GM12878 (cell line): Measurements from ENCODE around the gene CWC27. TPM values are rescaled to one million over a fixed set of nuclear protein-coding genes. Genes with fewer than 3 reads are reported as not detected.

ENCODE experiments used
- ATAC-seq: fragments of 200-7000 bp; cut with Tn5 transposase; 3 replicates; pipeline ENCODE4 v1.9.1; 2020; ENCODE audit warnings: mild to moderate bottlenecking, moderate library complexity
- BruUV-seq: library from RNA; stranded (reverse); fragments of 400-500 nt; replicated peaks from 2 replicates; lab custom pipeline; 2021; lab: Mats Ljungman, UMichigan
- CTCF ChIA-PET: fragments of 300-600 bp; sonication (Branson Sonifier 250); formaldehyde crosslinking; extraction: SDS; loops from one replicate; lab custom pipeline; 2021; ENCODE audit warnings: inconsistent platforms; lab: Yijun Ruan, JAX
- POLR2A ChIA-PET: fragments of 350-600 bp; formaldehyde crosslinking; extraction: SDS; loops from one replicate; lab custom pipeline; 2021; ENCODE audit warnings: inconsistent platforms; lab: Charles Lee
- RAD21 ChIA-PET: fragments of 300-600 bp; sonication (Branson Sonifier 250); formaldehyde crosslinking; loops from one replicate; lab custom pipeline; 2023; ENCODE audit warnings: antibody characterized with exemption; ENCODE audit not compliant: unreplicated experiment; lab: Charles Lee
- SMC1A ChIA-PET: fragments of 300-600 bp; sonication (Branson Sonifier 250); formaldehyde crosslinking; loops from one replicate; lab custom pipeline; 2023; ENCODE audit not compliant: unreplicated experiment, uncharacterized antibody; lab: Charles Lee
- DNase-seq: peaks from one replicate; pipeline ENCODE4 v3.0.0-alpha.2; 2011; ENCODE audit warnings: low read depth, low spot score
- FAIRE-seq: peaks from 3 replicates; lab custom pipeline; 2011; peaks lifted over from hg19 to GRCh38; lab: Jason Lieb, UNC
- H2AFZ ChIP-seq: 2 replicates; pipeline ENCODE4 v1.6.0; 2011; ENCODE audit warnings: low read depth, low read length, control low read depth; ENCODE audit not compliant: control insufficient read depth
- H3K27ac ChIP-seq: 2 replicates; pipeline ENCODE4 v1.5.1; 2011; ENCODE audit warnings: control low read depth; ENCODE audit not compliant: control insufficient read depth, insufficient read depth
- H3K27me3 ChIP-seq, 2 experiments: replicated peaks in 1 of 2; 2 replicates each; pipeline versions ENCODE4 v1.6.0 to v1.6.1; 2011; ENCODE audit warnings: low read length in 1 of 2; ENCODE audit not compliant: control insufficient read depth in 2 of 2, insufficient read depth in 2 of 2
- H3K36me3 ChIP-seq, 2 experiments: 2 replicates each; pipeline ENCODE4 v1.5.1; 2011; ENCODE audit warnings: low read length in 1 of 2; ENCODE audit not compliant: control insufficient read depth in 2 of 2, insufficient read depth in 2 of 2
- H3K4me1 ChIP-seq: 2 replicates; pipeline ENCODE4 v1.6.1; 2011; ENCODE audit warnings: mild to moderate bottlenecking, low read length, moderate library complexity, mixed read lengths; ENCODE audit not compliant: control insufficient read depth, insufficient read depth
- H3K4me2 ChIP-seq: 2 replicates; pipeline ENCODE4 v1.6.0; 2011; ENCODE audit warnings: control low read depth; ENCODE audit not compliant: control insufficient read depth, insufficient read depth
- H3K4me3 ChIP-seq: fragments of 200-600 bp; sonication (generic); 2 replicates; pipeline ENCODE4 v1.5.1; 2016
- H3K79me2 ChIP-seq: 2 replicates; pipeline ENCODE4 v1.6.0; 2011; ENCODE audit warnings: low read length; ENCODE audit not compliant: control insufficient read depth, insufficient read depth
- H3K9ac ChIP-seq: 2 replicates; pipeline ENCODE4 v1.8.0; 2011; ENCODE audit warnings: low read length, control low read depth, mixed read lengths; ENCODE audit not compliant: control insufficient read depth, insufficient read depth
- H3K9me3 ChIP-seq: replicated peaks from 3 replicates; pipeline ENCODE4 v1.5.1; 2011; ENCODE audit warnings: mild to moderate bottlenecking, low read length; ENCODE audit not compliant: control insufficient read depth, insufficient read depth
- H4K20me1 ChIP-seq: 2 replicates; pipeline ENCODE4 v1.6.0; 2011; ENCODE audit not compliant: control insufficient read depth, insufficient read depth
- EED ChIP-seq: sonication (generic); IDR thresholded peaks from 2 replicates; pipeline ENCODE4 v1.6.1; 2016; ENCODE audit warnings: antibody characterized with exemption, low read depth
- LARP7 ChIP-seq: fragments of 450-650 bp; IDR thresholded peaks from 2 replicates; pipeline ENCODE4 v1.6.1; 2017; ENCODE audit warnings: mild to moderate bottlenecking
- MEF2A ChIP-seq: IDR thresholded peaks from 2 replicates; pipeline ENCODE4 v1.6.1; 2011; ENCODE audit warnings: low read depth, mild to moderate bottlenecking, low read length, moderate library complexity; ENCODE audit not compliant: insufficient read depth
- NR2C1 ChIP-seq: fragments of 450-650 bp; IDR thresholded peaks from 2 replicates; pipeline ENCODE4 v1.6.1; 2017; ENCODE audit warnings: antibody characterized with exemption, mild to moderate bottlenecking, moderate library complexity
- POU2F2 ChIP-seq: IDR thresholded peaks from 3 replicates; pipeline ENCODE4 v1.6.1; 2011; ENCODE audit warnings: low read depth, mild to moderate bottlenecking, low read length, borderline replicate concordance
- SKIL ChIP-seq: fragments of 450-650 bp; IDR thresholded peaks from 2 replicates; pipeline ENCODE4 v1.6.1; 2017; ENCODE audit warnings: mild to moderate bottlenecking, low read depth, inconsistent platforms; ENCODE audit not compliant: poor library complexity, severe bottlenecking
- SMARCA5 ChIP-seq: fragments of 450-650 bp; IDR thresholded peaks from 2 replicates; pipeline ENCODE4 v1.6.1; 2017; ENCODE audit warnings: mild to moderate bottlenecking
- YBX1 ChIP-seq: fragments of 450-650 bp; IDR thresholded peaks from 2 replicates; pipeline ENCODE4 v1.6.1; 2016; ENCODE audit warnings: antibody characterized with exemption
- ZBTB4 ChIP-seq: fragments of 450-650 bp; formaldehyde crosslinking; IDR thresholded peaks from 2 replicates; pipeline ENCODE4 v1.4.0; 2022; ENCODE audit warnings: mild to moderate bottlenecking, moderate library complexity
- WGBS: methylation state at CpG from one replicate; pipeline ENCODE4 v1.1.6; 2016; ENCODE audit warnings: low lambda C conversion rate; ENCODE audit not compliant: insufficient replicate concordance, insufficient coverage; ENCODE audit errors: missing lambda C conversion rate; 5-methylcytosine and 5-hydroxymethylcytosine counted together
- in situ Hi-C: fragments of 300-500 bp; cut with MboI; formaldehyde crosslinking; loops from 9 replicates; pipeline ENCODE4 v1.14.3; 2018; ENCODE audit warnings: mixed read lengths
- intact Hi-C: fragments of 100-400 bp; cut with micrococcal nuclease; formaldehyde crosslinking; loops from one replicate; pipeline ENCODE4 v1.14.2; 2022; ENCODE audit not compliant: unreplicated experiment
- polyA plus RNA-seq, 11 experiments: library from polyadenylated mRNA; depleted of rRNA in 4 of 11; unstranded in 6 of 11; stranded (reverse) in 5 of 11; fragments of >200 nt; fragmentation: Nextera tagmentation in 4 of 11; fragmentation: Illumina TruSeq in 1 of 11; extraction: Ambion mirVana in 4 of 11; extraction: Trizol in 1 of 11; gene quantifications; 1 replicate in 1 of 11; 2 replicates in 10 of 11; pipeline versions ENCODE4 v1.2.1 to v1.2.3, GENCODE V29; 2011 to 2016; ENCODE audit warnings: inconsistent platforms in 2 of 11, missing spikeins in 2 of 11, low read depth in 1 of 11
- total RNA-seq, 4 experiments: library from RNA; depleted of rRNA in 3 of 4; stranded (reverse); fragments of >200 nt in 3 of 4; fragmentation: Illumina TruSeq in 1 of 4; extraction: Trizol in 1 of 4; gene quantifications; 2 replicates each; pipeline versions ENCODE4 v1.2.1 to v1.2.3, GENCODE V29; 2013 to 2021

CWC27 gene
- total and polyA plus RNA-seq, 10 of the 15 experiments (the other 5 are each of a cell fraction or from before 2014, with no cell fraction given), result 21.7 to 61.9 (median 47.0) TPM

DNA sequence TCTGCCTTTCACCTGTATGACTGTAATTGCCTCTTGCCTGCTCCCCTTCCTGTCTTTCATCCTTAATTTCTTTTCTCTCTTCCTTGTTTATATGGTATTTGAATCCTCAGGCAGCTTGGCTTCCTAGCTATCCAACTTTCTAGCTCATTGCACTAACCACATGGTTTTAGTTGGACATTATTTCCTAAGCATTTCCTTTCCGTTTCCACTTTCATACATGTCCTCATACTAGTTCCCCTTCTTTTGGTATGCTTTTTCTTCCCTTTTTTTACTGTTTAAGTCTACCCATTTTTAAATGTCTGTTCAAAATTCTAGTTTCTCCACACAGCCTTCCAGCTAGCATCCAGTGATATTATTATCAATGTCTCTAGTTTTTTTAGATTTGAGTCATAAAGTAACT is 6.6 kb downstream of the CWC27 start:
- H3K36me3 ChIP-seq, result peaks cover 0 to 9% of the 10 kb centered on the region in 2 experiments; a peak in 1 of 4 replicates
- SMC1A ChIA-PET, result interaction anchor here (0.5 to 3.3 kb wide), 8 partner anchors 8 to 1302 kb away, joined by 3 to 17 read pairs (median 4); no protein-coding TSS in a partner anchor
- no peaks in the 10 kb centered on the region; the same call in 2 of the 3 replicates for H3K9me3 ChIP-seq
- H3K4me3 ChIP-seq, result no peak overlapping the region
- RAD21 ChIA-PET, result interaction anchor here (1.0 to 1.9 kb wide), 5 partner anchors 9 to 708 kb away, joined by 3 to 9 read pairs (median 3); no protein-coding TSS in a partner anchor
- H2AFZ ChIP-seq, result no peak overlapping the region
- H3K27me3 ChIP-seq, result no peaks in the 10 kb centered on the region
- no peak for ATAC-seq
- no peaks in the 10 kb centered on the region for H4K20me1 ChIP-seq
- no peak overlapping the region for H3K27ac ChIP-seq
- no peak overlapping the region for H3K4me2 ChIP-seq
- H3K9ac ChIP-seq, result no peak overlapping the region
- no TSS peak for BruUV-seq
- peaks cover 29% of the 10 kb centered on the region for H3K79me2 ChIP-seq
- 100% methylated on average over 1 of the region's 1 CpG for WGBS
- in situ Hi-C loops (no loop called here), intact Hi-C loops (no loop called here)
- CTCF ChIA-PET, result interaction anchor here (1.4 to 3.0 kb wide), 5 partner anchors 9 to 139 kb away, joined by 5 to 18 read pairs (median 7); no protein-coding TSS in a partner anchor
- POLR2A ChIA-PET, result interaction anchor here (1.2 kb wide), 1 partner anchor 11 kb away, joined by 3 read pairs; no protein-coding TSS in a partner anchor
- H3K4me1 ChIP-seq, result peaks cover 7% of the 10 kb centered on the region
- no peak for TF ChIP-seq EED
- no peak for TF ChIP-seq YBX1
- TF ChIP-seq POU2F2, result no peak
- TF ChIP-seq LARP7, result no peak
- no peak for TF ChIP-seq SKIL
- no peak for TF ChIP-seq SMARCA5
- no peak for TF ChIP-seq ZBTB4 (CRISPR knock-in tag)
- TF ChIP-seq NR2C1, result no peak
- TF ChIP-seq MEF2A, result no peak
- DNase-seq, result no peak
- no peak for FAIRE-seq
